Measurements from ENCODE around the gene AGTPBP1.
A peak's percentile ranks its signal among the peaks of the same experiment; 100 is the strongest.
"Not testable (repeated sequence)": the region's sequence is repeated elsewhere in the genome, so short reads cannot be mapped to it uniquely, and the experiment has no call there.

The AGTPBP1 gene

GRCh38 chr9:85741875-85742596 is at the start of gene AGTPBP1:
AGTPBP1 (minus strand) TSS chr9:85741954; CDS start chr9:85712533, 29,421 bp downstream.
- Histone ChIP-seq H3K4me1 (ENCODE audit: insufficient read depth, low read length) (peaks cover 8% of the 10 kb centered on the region), H3K9me3 (ENCODE audit: low read length) (no peaks in the 10 kb centered on the region), H3K27ac (ENCODE audit: low read depth, low read length) (peak within 1 kb of the TSS; percentile 70), H3K36me3 (ENCODE audit: insufficient read depth, low read length) (no peaks in the 10 kb centered on the region), H3K27me3 (ENCODE audit: control insufficient read depth in 1 of 2, insufficient read depth in 2 of 2, low read length in 2 of 2) (no peaks in the 10 kb centered on the region), H3K9ac (ENCODE audit: low read length) (peak within 1 kb of the TSS; percentile 46), H3K4me3 (ENCODE audit: low read depth in 1 of 2, low read length in 2 of 2) (peak within 1 kb of the TSS; percentile 77 to 99)

GRCh38 chr9:85786116-85786515 is 44.4 kb upstream of the AGTPBP1 start:
- H3K4me3 ChIP-seq (ENCODE audit: low read depth in 1 of 2, low read length in 2 of 2): not testable (repeated sequence)

GRCh38 chr9:85773844-85774243 is 32.1 kb upstream of the AGTPBP1 start:
- not testable (repeated sequence) for H3K36me3 ChIP-seq (ENCODE audit: insufficient read depth, low read length); H3K4me3 ChIP-seq (ENCODE audit: low read depth in 1 of 2, low read length in 2 of 2); H3K27ac ChIP-seq (ENCODE audit: low read depth, low read length); H3K4me1 ChIP-seq (ENCODE audit: insufficient read depth, low read length); H3K27me3 ChIP-seq (ENCODE audit: control insufficient read depth in 1 of 2, insufficient read depth in 2 of 2, low read length in 2 of 2); H3K9me3 ChIP-seq (ENCODE audit: low read length); H3K9ac ChIP-seq (ENCODE audit: low read length)

More at GRCh38 chr9:85786116-85786515, 44.4 kb upstream of the AGTPBP1 start:
- H3K9me3 ChIP-seq (ENCODE audit: low read length); H3K9ac ChIP-seq (ENCODE audit: low read length); H3K27me3 ChIP-seq (ENCODE audit: control insufficient read depth in 1 of 2, insufficient read depth in 2 of 2, low read length in 2 of 2); H3K36me3 ChIP-seq (ENCODE audit: insufficient read depth, low read length); H3K4me1 ChIP-seq (ENCODE audit: insufficient read depth, low read length); H3K27ac ChIP-seq (ENCODE audit: low read depth, low read length): not testable (repeated sequence)

DNA sequence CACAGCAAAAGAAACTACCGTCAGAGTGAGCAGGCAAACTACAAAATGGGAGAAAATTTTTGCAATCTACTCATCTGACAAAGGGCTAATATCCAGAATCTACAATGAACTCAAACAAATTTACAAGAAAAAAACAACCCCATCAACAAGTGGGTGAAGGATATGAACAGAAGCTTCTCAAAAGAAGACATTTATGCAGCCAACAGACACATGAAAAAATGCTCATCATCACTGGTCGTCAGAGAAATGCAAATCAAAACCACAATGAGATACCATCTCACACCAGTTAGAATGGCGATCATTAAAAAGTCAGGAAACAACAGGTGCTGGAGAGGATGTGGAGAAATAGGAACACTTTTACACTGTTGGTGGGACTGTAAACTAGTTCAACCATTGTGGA is 20.0 kb upstream of the AGTPBP1 start:
- not testable (repeated sequence) for H3K27me3 ChIP-seq (ENCODE audit: control insufficient read depth in 1 of 2, insufficient read depth in 2 of 2, low read length in 2 of 2); H3K36me3 ChIP-seq (ENCODE audit: insufficient read depth, low read length); H3K27ac ChIP-seq (ENCODE audit: low read depth, low read length); H3K9me3 ChIP-seq (ENCODE audit: low read length); H3K9ac ChIP-seq (ENCODE audit: low read length); H3K4me3 ChIP-seq (ENCODE audit: low read depth in 1 of 2, low read length in 2 of 2); H3K4me1 ChIP-seq (ENCODE audit: insufficient read depth, low read length)

DNA sequence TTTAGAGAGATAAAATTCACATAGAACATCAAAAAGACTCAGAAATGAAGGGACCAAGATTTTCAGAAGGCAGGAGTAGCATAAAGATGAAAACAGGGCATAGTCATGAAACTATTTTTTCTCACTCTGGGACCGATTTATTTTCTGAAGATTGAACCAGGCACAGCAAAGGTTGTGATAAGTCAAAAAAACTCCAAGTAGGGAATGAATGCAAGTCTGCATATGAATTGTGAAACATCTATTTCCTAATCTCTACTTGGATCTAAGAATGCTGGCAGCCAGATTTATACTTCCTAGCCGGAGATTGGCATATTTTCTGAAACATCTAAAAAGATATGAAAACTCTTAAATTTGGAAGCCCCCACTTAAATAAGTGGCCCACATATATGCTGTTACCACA is 16.0 kb upstream of the AGTPBP1 start:
- not testable (repeated sequence) for H3K4me1 ChIP-seq (ENCODE audit: insufficient read depth, low read length); H3K4me3 ChIP-seq (ENCODE audit: low read depth in 1 of 2, low read length in 2 of 2); H3K9ac ChIP-seq (ENCODE audit: low read length); H3K27ac ChIP-seq (ENCODE audit: low read depth, low read length); H3K36me3 ChIP-seq (ENCODE audit: insufficient read depth, low read length); H3K9me3 ChIP-seq (ENCODE audit: low read length); H3K27me3 ChIP-seq (ENCODE audit: control insufficient read depth in 1 of 2, insufficient read depth in 2 of 2, low read length in 2 of 2)

DNA sequence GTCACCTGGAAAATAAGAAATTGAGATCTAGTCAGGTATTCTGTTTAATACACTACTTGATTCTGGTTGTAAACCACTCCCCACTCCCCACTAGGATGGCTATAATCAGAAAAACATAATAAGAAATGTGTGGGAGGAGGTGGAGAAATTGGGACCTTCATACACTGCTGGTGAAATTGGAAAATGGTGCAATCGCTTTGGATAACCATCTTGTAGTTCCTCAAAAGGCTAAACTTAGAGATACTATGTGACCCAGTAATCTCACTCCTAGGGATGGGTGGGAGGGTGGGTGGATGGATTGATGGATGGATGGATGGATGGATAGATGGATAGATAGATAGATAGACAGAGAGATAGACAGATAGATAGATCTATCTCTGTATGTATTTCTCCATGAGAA is 14.5 kb upstream of the AGTPBP1 start:
- not testable (repeated sequence) for H3K9ac ChIP-seq (ENCODE audit: low read length); H3K4me1 ChIP-seq (ENCODE audit: insufficient read depth, low read length); H3K27me3 ChIP-seq (ENCODE audit: control insufficient read depth in 1 of 2, insufficient read depth in 2 of 2, low read length in 2 of 2); H3K27ac ChIP-seq (ENCODE audit: low read depth, low read length); H3K36me3 ChIP-seq (ENCODE audit: insufficient read depth, low read length); H3K9me3 ChIP-seq (ENCODE audit: low read length); H3K4me3 ChIP-seq (ENCODE audit: low read depth in 1 of 2, low read length in 2 of 2)

DNA sequence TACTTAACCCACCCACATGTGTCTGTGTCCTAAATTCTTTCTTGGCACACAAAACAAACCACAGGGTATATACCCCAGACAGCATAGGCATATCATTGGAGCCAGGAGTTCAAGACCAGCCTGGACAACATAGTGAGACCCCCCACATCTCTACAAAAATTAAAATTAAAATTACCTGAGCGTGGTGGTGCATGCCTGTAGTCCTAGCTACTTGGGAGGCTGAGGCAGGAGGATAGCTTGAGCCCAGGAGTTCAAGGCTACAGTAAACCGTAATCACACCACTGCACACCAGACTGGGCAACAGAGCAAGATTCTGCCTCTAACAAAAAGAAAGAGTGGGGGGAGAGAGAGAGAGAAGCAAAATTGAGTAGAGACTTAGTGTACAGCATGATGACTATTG is 4.6 kb upstream of the AGTPBP1 start:
- peaks cover 8% of the 10 kb centered on the region for H3K4me1 ChIP-seq (ENCODE audit: insufficient read depth, low read length)
- H3K36me3 ChIP-seq (ENCODE audit: insufficient read depth, low read length): no peaks in the 10 kb centered on the region
- no peak overlapping the region for H3K27ac ChIP-seq (ENCODE audit: low read depth, low read length)
- no peak overlapping the region for H3K9ac ChIP-seq (ENCODE audit: low read length)
- no peak overlapping the region for H3K4me3 ChIP-seq (ENCODE audit: low read depth in 1 of 2, low read length in 2 of 2)
- H3K27me3 ChIP-seq (ENCODE audit: control insufficient read depth in 1 of 2, insufficient read depth in 2 of 2, low read length in 2 of 2): no peaks in the 10 kb centered on the region
- no peaks in the 10 kb centered on the region for H3K9me3 ChIP-seq (ENCODE audit: low read length)

- Histone ChIP-seq H3K4me3 (ENCODE audit: low read depth in 1 of 2, low read length in 2 of 2) (no peak overlapping the region), H3K9ac (ENCODE audit: low read length) (no peak overlapping the region), H3K36me3 (ENCODE audit: insufficient read depth, low read length) (no peaks in the 10 kb centered on the region), H3K27me3 (ENCODE audit: control insufficient read depth in 1 of 2, insufficient read depth in 2 of 2, low read length in 2 of 2) (no peaks in the 10 kb centered on the region), H3K9me3 (ENCODE audit: low read length) (no peaks in the 10 kb centered on the region), H3K27ac (ENCODE audit: low read depth, low read length) (no peak overlapping the region), H3K4me1 (ENCODE audit: insufficient read depth, low read length) (peaks cover 8% of the 10 kb centered on the region)
These were observed 3.4 kb upstream of the AGTPBP1 start for GRCh38 chr9:85745203-85745602.

DNA sequence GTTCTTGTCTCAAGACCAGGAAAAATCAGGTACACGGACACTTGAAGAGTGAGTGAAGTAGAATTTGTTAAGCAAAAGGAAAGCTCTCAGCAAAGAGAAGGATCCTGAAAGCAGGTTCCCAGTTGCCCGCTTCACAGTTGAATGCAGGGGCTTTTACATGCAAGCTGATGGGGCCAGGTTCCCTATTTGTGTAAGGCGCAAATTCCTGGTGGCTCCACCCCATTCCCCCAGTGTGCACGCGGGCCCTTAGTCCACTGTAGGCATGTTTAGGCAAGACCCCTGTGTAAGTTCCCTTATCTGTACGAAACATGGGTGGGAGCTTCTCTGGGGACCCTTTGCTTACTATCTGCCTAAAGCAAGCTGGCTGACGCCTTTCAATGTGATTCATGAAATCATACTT is 2.7 kb upstream of the AGTPBP1 start:
- H3K27ac ChIP-seq (ENCODE audit: low read depth, low read length): no peak overlapping the region
- H3K27me3 ChIP-seq (ENCODE audit: control insufficient read depth in 1 of 2, insufficient read depth in 2 of 2, low read length in 2 of 2): no peaks in the 10 kb centered on the region
- H3K9me3 ChIP-seq (ENCODE audit: low read length): no peaks in the 10 kb centered on the region
- H3K4me1 ChIP-seq (ENCODE audit: insufficient read depth, low read length): peaks cover 8% of the 10 kb centered on the region
- no peak overlapping the region for H3K4me3 ChIP-seq (ENCODE audit: low read depth in 1 of 2, low read length in 2 of 2)
- no peaks in the 10 kb centered on the region for H3K36me3 ChIP-seq (ENCODE audit: insufficient read depth, low read length)
- H3K9ac ChIP-seq (ENCODE audit: low read length): no peak overlapping the region

DNA sequence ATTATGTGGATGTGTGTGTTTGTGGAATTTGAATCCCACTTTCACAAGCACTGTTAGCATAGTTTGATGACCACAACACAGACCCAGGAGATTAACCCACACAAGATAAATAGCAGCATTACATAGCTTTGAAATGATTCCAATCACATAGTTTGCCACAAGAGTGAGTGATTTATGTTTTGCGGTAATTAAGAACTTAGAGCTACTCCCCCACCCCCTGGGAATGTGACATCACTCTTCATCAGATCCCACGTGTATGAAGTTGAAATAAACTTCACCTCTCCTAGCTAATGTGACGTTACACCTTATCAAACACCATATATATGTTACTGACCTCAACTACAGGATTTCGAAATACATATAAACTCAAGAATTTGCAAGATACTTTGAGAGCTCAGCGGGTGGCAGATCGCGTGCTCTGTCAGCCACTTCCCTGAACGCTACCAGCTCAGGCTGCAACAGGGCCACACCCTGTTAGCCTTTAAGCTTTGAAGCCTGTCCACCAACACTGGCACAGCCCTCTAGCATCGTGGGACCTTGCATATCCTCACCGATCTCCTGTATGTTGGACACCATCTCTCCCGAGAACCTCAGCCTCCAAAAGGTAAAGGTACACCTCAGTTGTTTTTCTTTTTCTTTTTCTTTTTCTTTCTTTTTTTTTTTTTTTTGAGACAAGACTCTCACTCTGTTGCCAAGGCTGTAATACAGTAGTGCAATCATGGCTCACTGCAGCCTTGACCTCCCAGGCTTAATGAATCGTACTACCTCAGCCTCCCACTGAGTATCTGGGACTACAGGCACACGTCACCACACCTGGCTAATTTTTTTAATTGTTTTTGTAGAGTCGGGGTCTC is 1.7 kb upstream of the AGTPBP1 start:
- H3K9me3 ChIP-seq (ENCODE audit: low read length): no peaks in the 10 kb centered on the region
- no peak overlapping the region for H3K9ac ChIP-seq (ENCODE audit: low read length)
- no peak overlapping the region for H3K4me3 ChIP-seq (ENCODE audit: low read depth in 1 of 2, low read length in 2 of 2)
- H3K4me1 ChIP-seq (ENCODE audit: insufficient read depth, low read length): peaks cover 8% of the 10 kb centered on the region
- no peak overlapping the region for H3K27ac ChIP-seq (ENCODE audit: low read depth, low read length)
- no peaks in the 10 kb centered on the region for H3K36me3 ChIP-seq (ENCODE audit: insufficient read depth, low read length)
- H3K27me3 ChIP-seq (ENCODE audit: control insufficient read depth in 1 of 2, insufficient read depth in 2 of 2, low read length in 2 of 2): no peaks in the 10 kb centered on the region

GRCh38 chr9:85742597-85742936 is 813 bp upstream of the AGTPBP1 start:
- H3K27me3 ChIP-seq (ENCODE audit: control insufficient read depth in 1 of 2, insufficient read depth in 2 of 2, low read length in 2 of 2): no peaks in the 10 kb centered on the region
- H3K36me3 ChIP-seq (ENCODE audit: insufficient read depth, low read length): no peaks in the 10 kb centered on the region
- H3K9ac ChIP-seq (ENCODE audit: low read length): peak overlapping the region; percentile 35
- peak overlapping the region; percentile 27 to 77 for H3K4me3 ChIP-seq (ENCODE audit: low read depth in 1 of 2, low read length in 2 of 2)
- peaks cover 8% of the 10 kb centered on the region for H3K4me1 ChIP-seq (ENCODE audit: insufficient read depth, low read length)
- H3K27ac ChIP-seq (ENCODE audit: low read depth, low read length): no peak overlapping the region
- no peaks in the 10 kb centered on the region for H3K9me3 ChIP-seq (ENCODE audit: low read length)

Measured in muscle layer of colon (tissue), 2 donors.